ENCODE results near the gene SERP2. TPM values are rescaled to one million over a fixed set of nuclear protein-coding genes. Genes with fewer than 3 reads are reported as not detected.

SERP2 gene
- total RNA-seq, 2 donors from 2014 or later = 1.6 to 5.2 TPM

DNA sequence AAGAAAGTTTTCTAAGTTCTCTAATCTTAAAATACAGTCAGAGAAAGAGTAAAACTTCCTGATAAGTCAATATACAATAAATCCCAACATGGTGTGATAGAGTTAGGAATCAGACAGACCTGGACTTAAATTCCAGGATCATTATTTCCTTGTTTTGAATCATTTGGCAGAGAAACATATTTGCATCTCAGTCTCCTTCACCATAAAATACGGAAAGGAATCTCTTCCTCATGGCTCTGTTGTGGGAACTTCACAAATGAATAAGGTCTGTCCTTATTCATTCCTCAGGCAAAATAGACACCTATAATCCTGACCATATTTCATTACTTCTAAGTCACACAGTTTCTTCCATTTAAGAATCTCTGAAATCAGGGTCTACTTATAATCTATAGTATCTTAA, 19.3 kb upstream of the SERP2 start:
- ATAC-seq (no peak), DNase-seq (no peak)
- H3K9me3 ChIP-seq = no peaks in the 10 kb centered on the region
- H3K27ac ChIP-seq = no peak overlapping the region
- intact Hi-C loops (cut with DNase I) = no loop called here
- no peaks in the 10 kb centered on the region for H3K4me1 ChIP-seq
- H3K36me3 ChIP-seq (replicated peaks in 1 of 2; ENCODE audit: insufficient read depth in 1 of 2, low read depth in 2 of 2) = no peaks in the 10 kb centered on the region
- TF ChIP-seq CTCF (IDR thresholded peaks at IDR 0.05) (no peak), POLR2A (IDR thresholded peaks at IDR 0.05) (no peak)
- 69 to 73% methylated on average over 1 of the region's 1 CpG for WGBS, 2 donors
- H3K27me3 ChIP-seq = no peaks in the 10 kb centered on the region
- H3K4me3 ChIP-seq = no peak overlapping the region

DNA sequence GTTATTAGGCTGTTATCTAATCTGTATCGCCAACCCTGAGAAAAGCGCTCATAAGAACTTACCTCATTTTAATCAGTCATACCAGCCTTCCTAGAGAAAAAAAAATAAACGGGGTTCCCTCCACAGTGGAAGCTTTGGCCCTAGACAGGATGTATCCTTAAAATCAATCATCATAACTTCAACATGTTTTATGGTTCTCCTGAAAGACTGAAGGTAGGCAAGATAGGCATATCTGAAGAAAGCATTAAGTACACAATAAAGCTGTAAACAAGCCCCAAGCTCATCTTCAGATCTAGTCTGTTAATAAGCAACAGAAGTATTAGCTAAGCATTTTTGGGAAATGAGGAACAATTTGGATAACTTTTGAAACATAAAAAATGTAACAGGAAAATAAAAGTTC, 18.7 kb upstream of the SERP2 start:
- Histone ChIP-seq H3K27me3 (no peaks in the 10 kb centered on the region), H3K4me3 (no peak overlapping the region), H3K4me1 (no peaks in the 10 kb centered on the region), H3K27ac (no peak overlapping the region), H3K9me3 (no peaks in the 10 kb centered on the region), H3K36me3 (replicated peaks in 1 of 2; ENCODE audit: insufficient read depth in 1 of 2, low read depth in 2 of 2) (no peaks in the 10 kb centered on the region)
- DNase-seq (no peak), ATAC-seq (no peak)
- TF ChIP-seq CTCF (IDR thresholded peaks at IDR 0.05) = no peak
- no peak for TF ChIP-seq POLR2A (IDR thresholded peaks at IDR 0.05)
- WGBS, 2 donors = 20 to 21% methylated on average over 3 of the region's 3 CpGs
- intact Hi-C loops (cut with DNase I) = no loop called here

DNA sequence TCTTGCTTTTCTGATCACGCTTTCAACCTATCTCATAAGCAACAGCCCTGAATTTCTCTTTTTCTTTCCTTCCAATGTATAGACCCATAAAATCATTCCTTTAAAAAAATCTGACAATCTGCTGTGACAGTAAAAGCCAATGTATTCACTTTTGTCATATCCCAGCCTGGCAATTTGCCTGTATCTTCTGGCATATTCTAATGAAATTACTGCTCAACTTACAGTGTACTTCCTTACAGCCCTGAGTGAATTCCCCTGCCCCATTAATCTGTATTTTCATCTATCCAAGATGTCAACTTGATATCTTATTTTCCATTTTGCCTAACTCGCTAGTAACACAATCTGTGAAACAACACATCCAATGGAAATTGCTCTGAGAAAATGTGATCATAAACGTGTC, 18.0 kb upstream of the SERP2 start:
- no peak for TF ChIP-seq POLR2A (IDR thresholded peaks at IDR 0.05)
- TF ChIP-seq CTCF (IDR thresholded peaks at IDR 0.05) = no peak

DNA sequence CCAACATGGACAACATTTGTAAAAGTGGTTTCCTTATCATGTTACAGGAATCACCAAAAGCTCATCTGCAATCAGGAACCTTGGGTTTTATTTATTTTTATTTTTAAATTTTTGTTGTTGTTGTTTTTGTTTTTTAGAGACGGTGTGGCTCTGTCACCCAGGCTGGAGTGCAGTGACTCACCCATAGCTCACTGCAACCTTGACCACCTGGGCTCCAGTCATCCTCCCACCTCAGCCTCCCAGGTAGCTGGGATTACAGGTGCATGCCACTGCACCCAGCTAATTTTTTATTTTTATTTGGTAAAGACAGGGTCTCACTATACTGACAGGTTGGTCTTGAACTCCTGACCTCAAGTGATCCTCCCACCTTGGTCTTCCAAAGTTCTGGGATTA, 13.6 kb upstream of the SERP2 start:
- H3K27ac ChIP-seq = no peak overlapping the region
- WGBS, 2 donors = 81 to 91% methylated on average over 1 of the region's 1 CpG
- ATAC-seq (no peak), DNase-seq (no peak)
- no peaks in the 10 kb centered on the region for H3K4me1 ChIP-seq
- TF ChIP-seq CTCF (IDR thresholded peaks at IDR 0.05) = no peak
- TF ChIP-seq POLR2A (IDR thresholded peaks at IDR 0.05) = no peak
- no peaks in the 10 kb centered on the region for H3K9me3 ChIP-seq
- no peaks in the 10 kb centered on the region for H3K36me3 ChIP-seq (replicated peaks in 1 of 2; ENCODE audit: insufficient read depth in 1 of 2, low read depth in 2 of 2)
- no peaks in the 10 kb centered on the region for H3K27me3 ChIP-seq
- intact Hi-C loops (cut with DNase I) = no loop called here
- H3K4me3 ChIP-seq = no peak overlapping the region

More for the DNA sequence above, 18.0 kb upstream of the SERP2 start:
- ATAC-seq (no peak), DNase-seq (no peak)
- H3K4me1 ChIP-seq = no peaks in the 10 kb centered on the region
- 74 to 84% methylated on average over 3 of the region's 3 CpGs for WGBS, 2 donors
- H3K36me3 ChIP-seq (replicated peaks in 1 of 2; ENCODE audit: insufficient read depth in 1 of 2, low read depth in 2 of 2) = no peaks in the 10 kb centered on the region
- intact Hi-C loops (cut with DNase I) = no loop called here
- H3K4me3 ChIP-seq = no peak overlapping the region
- H3K27ac ChIP-seq = no peak overlapping the region
- no peaks in the 10 kb centered on the region for H3K27me3 ChIP-seq
- no peaks in the 10 kb centered on the region for H3K9me3 ChIP-seq

GRCh38 chr13:44362394-44363040, 11.1 kb upstream of the SERP2 start:
- H3K4me1 ChIP-seq = no peaks in the 10 kb centered on the region
- intact Hi-C loops (cut with DNase I) = no loop called here
- no peak overlapping the region for H3K4me3 ChIP-seq
- H3K27ac ChIP-seq = no peak overlapping the region
- WGBS, 2 donors = 51 to 80% methylated on average over 11 of the region's 11 CpGs
- no peak for TF ChIP-seq POLR2A (IDR thresholded peaks at IDR 0.05)
- no peak for TF ChIP-seq CTCF (IDR thresholded peaks at IDR 0.05)
- ATAC-seq (no peak), DNase-seq (no peak)
- no peaks in the 10 kb centered on the region for H3K27me3 ChIP-seq
- H3K9me3 ChIP-seq = no peaks in the 10 kb centered on the region
- no peaks in the 10 kb centered on the region for H3K36me3 ChIP-seq (replicated peaks in 1 of 2; ENCODE audit: insufficient read depth in 1 of 2, low read depth in 2 of 2)
